Measurements from ENCODE around the gene NIT1.

Gene NIT1

DNA sequence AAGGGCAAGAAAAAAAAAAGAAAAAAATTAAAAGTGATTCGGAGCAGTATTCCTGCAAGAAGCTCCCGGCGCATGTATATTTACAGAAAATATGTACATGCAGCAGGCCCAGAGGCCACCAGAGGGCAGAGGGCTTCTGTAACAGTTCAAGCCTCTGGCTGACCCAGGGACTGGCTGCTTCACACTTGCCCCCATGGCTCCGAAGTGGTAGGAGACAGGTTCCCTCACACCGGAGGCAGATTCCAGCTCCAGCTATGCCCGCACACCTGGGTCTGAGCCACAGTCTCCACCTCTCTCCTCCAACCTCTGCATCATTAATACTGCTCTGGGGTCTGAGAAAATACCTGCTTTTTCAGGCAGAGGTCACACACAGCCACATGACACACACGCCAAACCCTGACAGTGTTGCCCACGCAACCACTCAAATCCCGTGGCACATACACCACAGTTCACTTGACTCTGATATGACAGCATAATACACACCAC is 46.0 kb upstream of the NIT1 start:
- no peak overlapping the region for H3K4me3 ChIP-seq (ENCODE audit: low read depth, low read length)
- TF ChIP-seq, protein P1, sequence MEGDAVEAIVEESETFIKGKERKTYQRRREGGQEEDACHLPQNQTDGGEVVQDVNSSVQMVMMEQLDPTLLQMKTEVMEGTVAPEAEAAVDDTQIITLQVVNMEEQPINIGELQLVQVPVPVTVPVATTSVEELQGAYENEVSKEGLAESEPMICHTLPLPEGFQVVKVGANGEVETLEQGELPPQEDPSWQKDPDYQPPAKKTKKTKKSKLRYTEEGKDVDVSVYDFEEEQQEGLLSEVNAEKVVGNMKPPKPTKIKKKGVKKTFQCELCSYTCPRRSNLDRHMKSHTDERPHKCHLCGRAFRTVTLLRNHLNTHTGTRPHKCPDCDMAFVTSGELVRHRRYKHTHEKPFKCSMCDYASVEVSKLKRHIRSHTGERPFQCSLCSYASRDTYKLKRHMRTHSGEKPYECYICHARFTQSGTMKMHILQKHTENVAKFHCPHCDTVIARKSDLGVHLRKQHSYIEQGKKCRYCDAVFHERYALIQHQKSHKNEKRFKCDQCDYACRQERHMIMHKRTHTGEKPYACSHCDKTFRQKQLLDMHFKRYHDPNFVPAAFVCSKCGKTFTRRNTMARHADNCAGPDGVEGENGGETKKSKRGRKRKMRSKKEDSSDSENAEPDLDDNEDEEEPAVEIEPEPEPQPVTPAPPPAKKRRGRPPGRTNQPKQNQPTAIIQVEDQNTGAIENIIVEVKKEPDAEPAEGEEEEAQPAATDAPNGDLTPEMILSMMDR (IDR thresholded peaks at IDR 0.05; ENCODE audit: low read depth, low read length, missing control alignments) = peak; percentile 47
- DNase-seq (ENCODE audit: low read depth) = peak; percentile 13
- in situ Hi-C loops (cut with HindIII; ENCODE audit: low sequenced_read_pairs) = no loop called here

DNA sequence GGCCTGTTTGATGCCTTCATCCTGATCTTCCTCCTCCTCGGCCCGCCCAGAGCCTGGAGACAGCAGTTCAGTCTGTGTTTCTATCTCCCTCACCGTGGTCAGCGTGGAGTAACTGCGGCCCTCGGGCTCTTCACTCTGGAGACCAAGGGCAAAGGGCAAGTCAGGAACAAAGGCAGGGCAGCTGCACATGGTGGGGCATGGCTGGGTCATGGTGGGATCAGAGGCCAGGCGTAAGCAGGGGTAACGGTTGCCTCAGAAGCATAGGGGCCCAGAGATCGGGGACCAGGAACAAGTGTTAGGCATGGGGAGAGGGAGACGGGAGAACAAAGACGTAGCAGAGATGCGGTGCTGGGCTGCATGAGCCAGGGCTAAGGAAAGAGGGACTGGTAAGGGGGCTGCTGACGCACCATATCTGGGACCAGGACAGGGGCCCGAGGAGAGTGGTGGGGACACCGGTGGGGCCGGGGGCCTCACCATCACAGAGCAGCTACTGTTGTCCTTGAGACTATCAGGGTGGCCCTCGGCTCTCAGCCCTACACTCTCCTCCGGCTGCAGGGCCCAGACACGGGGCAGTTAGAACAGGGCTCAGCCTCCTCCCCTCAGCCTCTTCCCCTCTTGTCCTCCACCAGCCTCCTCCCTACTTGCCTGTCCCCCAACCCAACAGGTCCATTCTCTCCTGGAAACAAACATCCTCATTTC is 45.0 kb upstream of the NIT1 start:
- no peak overlapping the region for H3K4me3 ChIP-seq (ENCODE audit: low read depth, low read length)
- in situ Hi-C loops (cut with HindIII; ENCODE audit: low sequenced_read_pairs) = no loop called here
- TF ChIP-seq, protein P1 (IDR thresholded peaks at IDR 0.05; ENCODE audit: low read depth, low read length, missing control alignments) = no peak
- DNase-seq (ENCODE audit: low read depth) = no peak

DNA sequence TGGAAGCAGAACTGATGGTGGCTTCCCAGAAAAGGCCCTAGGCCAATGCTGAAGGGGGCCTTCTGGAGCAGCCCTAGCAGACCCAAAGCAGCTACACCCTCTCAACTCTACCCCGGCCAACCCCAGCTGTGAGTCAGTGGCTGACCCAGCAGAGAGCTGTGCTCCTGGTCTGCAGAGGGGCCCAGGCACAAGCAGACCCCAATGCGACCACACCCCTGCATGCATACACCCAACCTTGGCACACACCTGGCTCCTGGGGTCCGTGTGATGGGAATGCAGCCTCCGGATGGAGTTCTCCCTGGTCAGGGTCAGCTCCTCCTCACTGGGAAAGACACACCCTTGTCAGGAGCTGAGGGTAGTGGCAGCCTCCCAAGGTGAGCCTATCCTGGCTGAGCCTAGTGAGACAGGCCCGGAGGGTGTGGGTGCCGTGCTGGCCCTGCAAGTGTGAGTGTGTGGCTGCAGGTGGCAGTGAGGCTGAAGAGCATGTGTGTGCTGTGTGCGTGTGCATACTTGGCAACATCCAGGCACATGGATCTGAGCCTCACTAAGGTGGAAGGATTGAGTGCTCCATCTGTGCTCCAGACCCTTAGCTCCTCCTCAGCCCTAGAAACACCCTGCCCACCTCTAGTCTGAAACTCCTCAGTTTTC is 44.3 kb upstream of the NIT1 start:
- H3K4me3 ChIP-seq (ENCODE audit: low read depth, low read length) = no peak overlapping the region
- TF ChIP-seq, protein P1 (IDR thresholded peaks at IDR 0.05; ENCODE audit: low read depth, low read length, missing control alignments) = no peak
- in situ Hi-C loops (cut with HindIII; ENCODE audit: low sequenced_read_pairs) = no loop called here
- no peak for DNase-seq (ENCODE audit: low read depth)

DNA sequence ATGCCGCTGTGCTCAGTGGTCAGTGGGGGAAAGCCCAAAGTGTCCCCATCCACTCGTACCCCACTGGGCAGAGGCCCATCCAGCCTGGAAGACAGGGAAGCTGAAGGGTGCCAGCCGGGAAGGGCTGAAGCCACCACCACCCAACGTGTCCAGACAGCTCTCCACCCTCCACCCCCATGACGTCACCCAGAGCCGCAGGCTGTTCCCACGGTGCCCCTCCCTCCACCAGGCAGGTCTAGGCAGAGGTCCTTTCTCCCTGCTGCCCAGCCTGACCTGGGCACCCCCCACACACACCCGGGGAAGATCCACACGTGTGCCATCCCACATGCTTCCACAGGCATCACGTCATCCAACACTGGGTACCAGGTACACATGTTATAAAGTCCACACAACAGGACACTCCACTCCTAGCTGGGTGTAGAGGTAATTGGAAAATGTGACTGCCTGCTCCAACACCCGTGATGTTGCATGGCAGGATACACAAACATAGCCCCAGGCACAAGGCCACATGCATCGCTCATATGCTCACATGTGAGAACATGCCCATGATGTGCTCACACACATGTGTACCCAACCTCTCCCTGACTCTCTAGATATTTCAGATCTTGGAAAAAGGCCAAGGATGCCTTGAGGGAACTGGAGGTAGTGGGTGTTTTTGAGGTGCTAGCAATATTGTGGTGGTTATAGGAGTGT is 43.1 kb upstream of the NIT1 start:
- no peak for DNase-seq (ENCODE audit: low read depth)
- in situ Hi-C loops (cut with HindIII; ENCODE audit: low sequenced_read_pairs) = no loop called here
- TF ChIP-seq, protein P1 (IDR thresholded peaks at IDR 0.05; ENCODE audit: low read depth, low read length, missing control alignments) = no peak
- no peak overlapping the region for H3K4me3 ChIP-seq (ENCODE audit: low read depth, low read length)

DNA sequence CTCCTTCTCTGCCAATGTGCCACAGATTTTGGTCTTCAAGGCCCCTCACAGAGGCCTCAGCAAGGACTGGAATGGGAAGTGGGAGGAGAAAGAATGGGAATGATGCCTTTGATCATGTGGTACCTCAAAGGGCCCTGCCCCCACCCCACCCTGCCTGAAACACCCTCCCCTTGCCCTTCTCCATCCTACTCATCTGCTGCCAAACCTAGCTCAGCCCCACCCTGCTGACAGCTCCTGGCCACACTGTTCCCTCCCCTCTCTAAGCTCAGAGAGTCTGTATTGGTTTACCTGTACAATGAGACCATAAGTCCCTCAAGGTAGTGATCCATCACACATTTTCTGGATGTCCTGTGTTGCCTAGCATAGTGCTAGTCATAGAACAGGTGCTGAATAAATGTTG is 41.5 kb upstream of the NIT1 start:
- no peak for DNase-seq (ENCODE audit: low read depth)
- H3K4me3 ChIP-seq (ENCODE audit: low read depth, low read length) = no peak overlapping the region
- TF ChIP-seq, protein P1 (IDR thresholded peaks at IDR 0.05; ENCODE audit: low read depth, low read length, missing control alignments) = no peak
- in situ Hi-C loops (cut with HindIII; ENCODE audit: low sequenced_read_pairs) = no loop called here

DNA sequence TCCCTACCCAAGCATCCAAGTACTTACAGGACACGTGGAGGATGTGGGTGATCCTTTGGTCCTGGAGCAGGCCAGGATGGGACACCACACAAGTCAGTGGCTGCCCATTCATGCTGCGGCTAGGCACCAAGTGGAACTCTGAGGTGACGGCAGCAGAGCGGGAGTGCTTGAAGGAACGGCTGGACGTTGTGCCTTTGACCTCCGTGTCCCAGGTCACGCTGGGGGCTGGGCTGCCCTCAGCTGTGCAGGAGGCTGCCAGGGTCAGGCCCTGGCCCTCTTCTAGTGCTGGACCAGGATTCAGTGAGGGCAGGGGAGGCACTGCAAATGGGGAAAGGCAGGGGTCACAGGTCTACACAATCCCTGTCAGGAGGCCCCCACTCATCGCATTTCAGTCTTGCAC is 40.5 kb upstream of the NIT1 start:
- DNase-seq (ENCODE audit: low read depth) = no peak
- in situ Hi-C loops (cut with HindIII; ENCODE audit: low sequenced_read_pairs) = no loop called here
- H3K4me3 ChIP-seq (ENCODE audit: low read depth, low read length) = no peak overlapping the region
- TF ChIP-seq, protein P1 (IDR thresholded peaks at IDR 0.05; ENCODE audit: low read depth, low read length, missing control alignments) = no peak

All from astrocyte of the cerebellum (primary cell).